A549 treated with GW870086 at 1 μM for 4 hours (cell line): ENCODE results near the gene FLYWCH1. TPM values are rescaled to one million over a fixed set of nuclear protein-coding genes. Genes with fewer than 3 reads are reported as not detected.

ENCODE experiments used
- total RNA-seq: library from RNA; stranded (reverse); fragments of 200-300 nt; extraction: Qiagen RNA extraction; gene quantifications from 5 replicates; pipeline ENCODE4 v1.2.3, GENCODE V29; 2022; ENCODE audit warnings: low read depth

Gene FLYWCH1, protein sequence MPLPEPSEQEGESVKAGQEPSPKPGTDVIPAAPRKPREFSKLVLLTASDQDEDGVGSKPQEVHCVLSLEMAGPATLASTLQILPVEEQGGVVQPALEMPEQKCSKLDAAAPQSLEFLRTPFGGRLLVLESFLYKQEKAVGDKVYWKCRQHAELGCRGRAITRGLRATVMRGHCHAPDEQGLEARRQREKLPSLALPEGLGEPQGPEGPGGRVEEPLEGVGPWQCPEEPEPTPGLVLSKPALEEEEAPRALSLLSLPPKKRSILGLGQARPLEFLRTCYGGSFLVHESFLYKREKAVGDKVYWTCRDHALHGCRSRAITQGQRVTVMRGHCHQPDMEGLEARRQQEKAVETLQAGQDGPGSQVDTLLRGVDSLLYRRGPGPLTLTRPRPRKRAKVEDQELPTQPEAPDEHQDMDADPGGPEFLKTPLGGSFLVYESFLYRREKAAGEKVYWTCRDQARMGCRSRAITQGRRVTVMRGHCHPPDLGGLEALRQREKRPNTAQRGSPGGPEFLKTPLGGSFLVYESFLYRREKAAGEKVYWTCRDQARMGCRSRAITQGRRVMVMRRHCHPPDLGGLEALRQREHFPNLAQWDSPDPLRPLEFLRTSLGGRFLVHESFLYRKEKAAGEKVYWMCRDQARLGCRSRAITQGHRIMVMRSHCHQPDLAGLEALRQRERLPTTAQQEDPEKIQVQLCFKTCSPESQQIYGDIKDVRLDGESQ
- total RNA-seq, result 19.4 to 31.3 TPM (median 26.1 TPM) in 5 replicates

GRCh38 chr16:2911638-2912329, at the start of gene FLYWCH1:
FLYWCH1 (plus strand) TSS chr16:2911931; CDS start chr16:2929686, 17,755 bp downstream.

DNA sequence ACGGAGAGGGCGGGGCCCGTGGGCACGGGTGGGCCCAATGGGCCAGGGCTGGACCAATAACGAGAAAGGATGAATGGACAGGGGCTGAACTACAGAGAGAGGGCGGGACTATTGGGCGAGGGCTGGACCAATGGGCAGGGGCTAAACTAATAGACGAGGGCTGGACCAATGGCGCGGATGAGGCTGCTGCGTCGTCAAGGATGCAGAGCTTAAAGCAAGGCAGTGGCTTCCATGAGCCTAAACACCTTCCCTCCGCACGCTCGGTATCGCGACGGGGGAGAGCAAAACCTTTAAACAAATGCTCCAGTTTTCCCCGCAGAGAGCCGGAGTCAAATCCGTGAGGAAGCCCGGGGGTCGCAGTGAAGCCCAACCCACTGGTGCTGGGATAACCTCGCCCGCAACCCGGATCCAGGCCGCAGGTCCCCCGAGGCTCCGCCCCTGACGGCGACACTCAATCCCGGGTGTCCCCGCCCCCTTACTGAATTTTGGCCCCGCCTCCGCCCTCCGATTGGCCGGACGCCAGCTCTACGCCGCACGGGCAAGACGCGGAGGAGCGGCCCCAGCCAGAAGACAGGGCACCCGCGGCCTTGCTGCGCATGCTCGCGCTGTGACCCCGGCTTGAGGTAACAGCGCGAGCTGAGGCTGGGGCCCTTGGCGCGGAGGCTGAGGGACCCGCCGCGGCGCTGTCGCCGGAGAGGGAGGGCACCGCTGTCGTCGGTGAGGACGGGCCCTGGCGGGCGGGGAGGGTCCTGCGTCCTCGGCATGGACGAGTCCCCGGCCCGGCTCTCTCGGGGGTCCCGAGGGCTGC, 28.9 kb upstream of the FLYWCH1 start, which contains the start of gene FLYWCH2:
FLYWCH2 (plus strand) TSS at position 566 of the 808 bp plus-strand sequence. CDS start 13,235 bp downstream, outside the sequence.

GRCh38 chr16:2963723-2964474, 52.2 kb downstream of the FLYWCH1 start, which contains the start of gene KREMEN2:
KREMEN2 (plus strand) TSS chr16:2964275; CDS start chr16:2964521, 246 bp downstream.

GRCh38 chr16:2968738-2969544, 57.2 kb downstream of the FLYWCH1 start, which contains the start of gene PAQR4:
PAQR4 (plus strand) TSS chr16:2969348; CDS start chr16:2969675, 327 bp downstream.

GRCh38 chr16:2980227-2981176, 68.8 kb downstream of the FLYWCH1 start, which contains the start of gene PKMYT1:
PKMYT1 (minus strand) TSS chr16:2980446; CDS start chr16:2979657, 789 bp downstream.

Other genes with a start within 250 kb of the FLYWCH1 start
- gene KCTD5, start 229.4 kb upstream of the FLYWCH1 start, total RNA-seq, result 36.0 to 45.0 TPM (median 43.8 TPM) in 5 replicates
- gene PRSS27, start 191.7 kb upstream of the FLYWCH1 start, total RNA-seq, result 0.71 to 1.9 TPM (median 1.3 TPM) in 5 replicates
- 305 to 408 TPM (median 384 TPM) in 5 replicates for gene SRRM2, start 159.3 kb upstream of the FLYWCH1 start, total RNA-seq
- 488 to 558 TPM (median 510 TPM) in 5 replicates for gene ELOB, start 134.7 kb upstream of the FLYWCH1 start, total RNA-seq
- gene PRSS33, start 124.4 kb upstream of the FLYWCH1 start, total RNA-seq, result not detected in 5 replicates
- gene PRSS41, start 113.5 kb upstream of the FLYWCH1 start, total RNA-seq, result not detected in 5 replicates
- 0.15 TPM in 1 of 5 replicates, not detected in the others for gene PRSS21, start 94.7 kb upstream of the FLYWCH1 start, total RNA-seq
- 0.61 to 1.3 TPM (median 1.00 TPM) in 5 replicates for gene ZG16B, start 81.6 kb upstream of the FLYWCH1 start, total RNA-seq
- 0.39 to 1.4 TPM (median 1.3 TPM) in 5 replicates for gene PRSS22, start 53.8 kb upstream of the FLYWCH1 start, total RNA-seq
- gene FLYWCH2, start 28.7 kb upstream of the FLYWCH1 start, total RNA-seq, result 46.6 to 54.3 TPM (median 52.3 TPM) in 5 replicates
- 1.3 to 3.0 TPM (median 2.3 TPM) in 5 replicates for gene KREMEN2, start 52.3 kb downstream of the FLYWCH1 start, total RNA-seq
- 32.0 to 45.1 TPM (median 41.2 TPM) in 5 replicates for gene PAQR4, start 57.4 kb downstream of the FLYWCH1 start, total RNA-seq
- gene PKMYT1, start 68.5 kb downstream of the FLYWCH1 start, total RNA-seq, result 65.1 to 89.9 TPM (median 84.9 TPM) in 5 replicates
- 0.23 to 0.48 TPM (median 0.29 TPM) in 5 replicates for gene CLDN9, start 101.0 kb downstream of the FLYWCH1 start, total RNA-seq
- gene CLDN6, start 106.3 kb downstream of the FLYWCH1 start, total RNA-seq, result 0.24 to 0.57 TPM (median 0.48 TPM) in 5 replicates
- 446 to 645 TPM (median 558 TPM) in 5 replicates for gene TNFRSF12A, start 108.4 kb downstream of the FLYWCH1 start, total RNA-seq
- gene HCFC1R1, start 112.0 kb downstream of the FLYWCH1 start, total RNA-seq, result 212 to 248 TPM (median 240 TPM) in 5 replicates
- gene THOC6, start 112.1 kb downstream of the FLYWCH1 start, total RNA-seq, result 25.3 to 35.1 TPM (median 31.9 TPM) in 5 replicates
- not detected in 5 replicates for gene BICDL2, start 125.0 kb downstream of the FLYWCH1 start, total RNA-seq
- gene MMP25, start 134.6 kb downstream of the FLYWCH1 start, total RNA-seq, result 0.81 to 1.2 TPM (median 0.90 TPM) in 5 replicates
- gene IL32, start 153.7 kb downstream of the FLYWCH1 start, total RNA-seq, result 21.6 to 35.8 TPM (median 29.8 TPM) in 5 replicates
- gene ZSCAN10, start 187.4 kb downstream of the FLYWCH1 start, total RNA-seq, result 0.33 TPM in 1 of 5 replicates, not detected in the others
- gene ZNF205, start 200.7 kb downstream of the FLYWCH1 start, total RNA-seq, result 10.8 to 15.4 TPM (median 14.6 TPM) in 5 replicates
- gene ZNF213, start 223.1 kb downstream of the FLYWCH1 start, total RNA-seq, result 9.1 to 12.0 TPM (median 11.5 TPM) in 5 replicates